GM12892 (cell line): ENCODE measurements around the gene ROR1.

Experiments used
- POLR2AphosphoS5 ChIP-seq: IDR thresholded peaks from 2 replicates; pipeline ENCODE4 v1.6.1; 2011; ENCODE audit warnings: low read depth, low read length, control low read depth
- TAF1 ChIP-seq: IDR thresholded peaks from 2 replicates; pipeline ENCODE4 v1.6.1; 2011; ENCODE audit warnings: low read depth, mild to moderate bottlenecking, control low read depth, low read length, borderline replicate concordance

- no peak for TF ChIP-seq POLR2AphosphoS5
- no peak for TF ChIP-seq TAF1
These were observed 30.0 kb upstream of the ROR1 start for GRCh38 chr1:63743781-63744180.
